Measurements from ENCODE around the gene FBN3. TPM values are rescaled to one million over a fixed set of nuclear protein-coding genes. Genes with fewer than 3 reads are reported as not detected.

Gene FBN3
- polyA plus RNA-seq, 3 donors from 2014 or later, result not detected

- peak overlapping the region in 3 of 6 donors; percentile 26 to 58 (median 46) for H3K27ac Mint-ChIP-seq
Measured at GRCh38 chr19:8064911-8065874, 84.2 kb downstream of the FBN3 start.

GRCh38 chr19:8057545-8058270 lies 91.7 kb downstream of the FBN3 start:
- DNase-seq, result no peak
- H3K27me3 Mint-ChIP-seq (ENCODE audit: low read depth in 3 of 3), result peaks cover 0 to under 1% (median 0%) of the 10 kb centered on the region in 3 donors
- H3K27ac Mint-ChIP-seq, result no peak overlapping the region
- H3K4me1 Mint-ChIP-seq, result peaks cover 0 to 2% of the 10 kb centered on the region in 2 donors
- no peaks in the 10 kb centered on the region for H3K36me3 Mint-ChIP-seq
- no peak overlapping the region for H3K4me3 Mint-ChIP-seq
- no peaks in the 10 kb centered on the region for H3K9me3 Mint-ChIP-seq

More at GRCh38 chr19:8064911-8065874, 84.2 kb downstream of the FBN3 start:
- H3K36me3 Mint-ChIP-seq, result peaks cover 0 to 4% (median 4%) of the 10 kb centered on the region in 3 donors
- H3K4me3 Mint-ChIP-seq, result peak overlapping the region in 3 of 5 donors; percentile 35 to 58 (median 50)
- peaks cover 8 to 12% of the 10 kb centered on the region in 2 donors for H3K4me1 Mint-ChIP-seq
- H3K27me3 Mint-ChIP-seq (ENCODE audit: low read depth in 3 of 3), result peaks cover 0 to 4% (median 1%) of the 10 kb centered on the region in 3 donors
- H3K9me3 Mint-ChIP-seq, result peaks cover 0 to 15% (median 4%) of the 10 kb centered on the region in 6 donors
- DNase-seq, result no peak

- no peaks in the 10 kb centered on the region for H3K9me3 Mint-ChIP-seq
- H3K4me3 Mint-ChIP-seq, result no peak overlapping the region
- peaks cover 8 to 10% of the 10 kb centered on the region in 2 donors for H3K4me1 Mint-ChIP-seq
- no peak overlapping the region for H3K27ac Mint-ChIP-seq
- no peaks in the 10 kb centered on the region for H3K27me3 Mint-ChIP-seq (ENCODE audit: low read depth in 3 of 3)
- DNase-seq, result no peak
- no peaks in the 10 kb centered on the region for H3K36me3 Mint-ChIP-seq
Measured at GRCh38 chr19:8056533-8056932, 92.9 kb downstream of the FBN3 start.

GRCh38 chr19:8054169-8054568 lies 95.2 kb downstream of the FBN3 start:
- peak overlapping the region in 1 of 6 donors; percentile 46 for H3K27ac Mint-ChIP-seq
- peaks cover 0 to 2% (median 0%) of the 10 kb centered on the region in 3 donors for H3K27me3 Mint-ChIP-seq (ENCODE audit: low read depth in 3 of 3)
- no peak overlapping the region for H3K4me3 Mint-ChIP-seq
- no peak for DNase-seq
- H3K4me1 Mint-ChIP-seq, result peaks cover 19 to 20% of the 10 kb centered on the region in 2 donors
- H3K36me3 Mint-ChIP-seq, result no peaks in the 10 kb centered on the region
- no peaks in the 10 kb centered on the region for H3K9me3 Mint-ChIP-seq

GRCh38 chr19:8052464-8052859 lies 96.9 kb downstream of the FBN3 start, which contains the start of gene CCL25:
CCL25 (plus strand) TSS chr19:8052760; CDS start chr19:8053050, 290 bp downstream.
- Mint-ChIP-seq H3K36me3 (no peaks in the 10 kb centered on the region), H3K9me3 (no peaks in the 10 kb centered on the region), H3K4me3 (peak within 1 kb of the TSS in 3 of 5 donors; percentile 20 to 46 (median 39)), H3K4me1 (peaks cover 19 to 20% of the 10 kb centered on the region in 2 donors), H3K27me3 (ENCODE audit: low read depth in 3 of 3) (peaks cover 0 to 2% (median 0%) of the 10 kb centered on the region in 3 donors), H3K27ac (peak within 1 kb of the TSS in 5 of 6 donors; percentile 9 to 91 (median 26))
- no peak for DNase-seq

- Mint-ChIP-seq H3K9me3 (no peaks in the 10 kb centered on the region), H3K36me3 (no peaks in the 10 kb centered on the region), H3K4me3 (peak overlapping the region; percentile 61 to 75 (median 73)), H3K4me1 (peaks cover 19 to 20% of the 10 kb centered on the region in 2 donors), H3K27ac (peak overlapping the region in 2 of 6 donors; percentile 14 to 17), H3K27me3 (ENCODE audit: low read depth in 3 of 3) (peaks cover 0 to 4% (median 0%) of the 10 kb centered on the region in 3 donors)
- DNase-seq, result peak; percentile 80 to 86 (median 84)
Measured at GRCh38 chr19:8050274-8051096, 98.9 kb downstream of the FBN3 start.

GRCh38 chr19:8046569-8047165 lies 102.7 kb downstream of the FBN3 start:
- H3K4me3 Mint-ChIP-seq, result no peak overlapping the region
- peaks cover 10 to 12% of the 10 kb centered on the region in 2 donors for H3K4me1 Mint-ChIP-seq
- no peaks in the 10 kb centered on the region for H3K36me3 Mint-ChIP-seq
- DNase-seq, result no peak
- peaks cover 0 to 4% (median 0%) of the 10 kb centered on the region in 3 donors for H3K27me3 Mint-ChIP-seq (ENCODE audit: low read depth in 3 of 3)
- no peak overlapping the region for H3K27ac Mint-ChIP-seq
- no peaks in the 10 kb centered on the region for H3K9me3 Mint-ChIP-seq

- Mint-ChIP-seq H3K9me3 (no peaks in the 10 kb centered on the region), H3K4me3 (no peak overlapping the region), H3K4me1 (peaks cover 8 to 12% of the 10 kb centered on the region in 2 donors), H3K36me3 (no peaks in the 10 kb centered on the region), H3K27me3 (ENCODE audit: low read depth in 3 of 3) (peaks cover 0 to 4% (median 0%) of the 10 kb centered on the region in 3 donors), H3K27ac (no peak overlapping the region)
- no peak for DNase-seq
Measured at GRCh38 chr19:8045872-8046568, 103.4 kb downstream of the FBN3 start.

- Mint-ChIP-seq H3K27me3 (ENCODE audit: low read depth in 3 of 3) (peaks cover 0 to 2% (median 1%) of the 10 kb centered on the region in 3 donors), H3K4me3 (no peak overlapping the region), H3K4me1 (no peaks in the 10 kb centered on the region), H3K36me3 (no peaks in the 10 kb centered on the region), H3K27ac (no peak overlapping the region), H3K9me3 (no peaks in the 10 kb centered on the region)
- no peak for DNase-seq
Measured at GRCh38 chr19:8044018-8044417, 105.4 kb downstream of the FBN3 start.

- peaks cover 2 to 5% (median 5%) of the 10 kb centered on the region in 3 donors for H3K27me3 Mint-ChIP-seq (ENCODE audit: low read depth in 3 of 3)
- H3K36me3 Mint-ChIP-seq, result no peaks in the 10 kb centered on the region
- H3K4me3 Mint-ChIP-seq, result no peak overlapping the region
- no peaks in the 10 kb centered on the region for H3K9me3 Mint-ChIP-seq
- no peak overlapping the region for H3K27ac Mint-ChIP-seq
- no peaks in the 10 kb centered on the region for H3K4me1 Mint-ChIP-seq
- no peak for DNase-seq
Measured at GRCh38 chr19:8042900-8043299, 106.5 kb downstream of the FBN3 start.

- no peaks in the 10 kb centered on the region for H3K9me3 Mint-ChIP-seq
- H3K27ac Mint-ChIP-seq, result no peak overlapping the region
Measured at GRCh38 chr19:8041531-8041931, 107.9 kb downstream of the FBN3 start.

GRCh38 chr19:8039231-8039630 lies 110.2 kb downstream of the FBN3 start:
- Mint-ChIP-seq H3K27me3 (ENCODE audit: low read depth in 3 of 3) (peaks cover 2 to 8% (median 5%) of the 10 kb centered on the region in 3 donors), H3K9me3 (no peaks in the 10 kb centered on the region), H3K27ac (no peak overlapping the region), H3K4me3 (no peak overlapping the region), H3K36me3 (no peaks in the 10 kb centered on the region), H3K4me1 (no peaks in the 10 kb centered on the region)
- DNase-seq, result no peak

More at GRCh38 chr19:8041531-8041931, 107.9 kb downstream of the FBN3 start:
- Mint-ChIP-seq H3K4me3 (no peak overlapping the region), H3K27me3 (ENCODE audit: low read depth in 3 of 3) (peaks cover 2 to 8% (median 5%) of the 10 kb centered on the region in 3 donors), H3K4me1 (no peaks in the 10 kb centered on the region), H3K36me3 (no peaks in the 10 kb centered on the region)
- DNase-seq, result no peak

Measured in immature natural killer cell (primary cell).